Lower leg skin (tissue), 3 donors: ENCODE data around the gene MUC4.

ENCODE experiments used
- POLR2A ChIP-seq, 2 donors: fragments of 450-650 bp; IDR thresholded peaks; one replicate each; pipeline ENCODE4 v1.6.1; 2016 to 2017; ENCODE audit warnings: antibody characterized with exemption in 2 of 2, mild to moderate bottlenecking in 1 of 2, moderate library complexity in 1 of 2
- TF ChIP-seq, protein P1 (sequence below), 3 donors: fragments of 450-650 bp; IDR thresholded peaks; one replicate each; pipeline ENCODE4 v1.5.1; 2016; ENCODE audit warnings: antibody characterized with exemption in 3 of 3, mild to moderate bottlenecking in 3 of 3, moderate library complexity in 2 of 3

GRCh38 chr3:195714380-195715011 is 97.2 kb downstream of the MUC4 start:
- TF ChIP-seq, protein P1, sequence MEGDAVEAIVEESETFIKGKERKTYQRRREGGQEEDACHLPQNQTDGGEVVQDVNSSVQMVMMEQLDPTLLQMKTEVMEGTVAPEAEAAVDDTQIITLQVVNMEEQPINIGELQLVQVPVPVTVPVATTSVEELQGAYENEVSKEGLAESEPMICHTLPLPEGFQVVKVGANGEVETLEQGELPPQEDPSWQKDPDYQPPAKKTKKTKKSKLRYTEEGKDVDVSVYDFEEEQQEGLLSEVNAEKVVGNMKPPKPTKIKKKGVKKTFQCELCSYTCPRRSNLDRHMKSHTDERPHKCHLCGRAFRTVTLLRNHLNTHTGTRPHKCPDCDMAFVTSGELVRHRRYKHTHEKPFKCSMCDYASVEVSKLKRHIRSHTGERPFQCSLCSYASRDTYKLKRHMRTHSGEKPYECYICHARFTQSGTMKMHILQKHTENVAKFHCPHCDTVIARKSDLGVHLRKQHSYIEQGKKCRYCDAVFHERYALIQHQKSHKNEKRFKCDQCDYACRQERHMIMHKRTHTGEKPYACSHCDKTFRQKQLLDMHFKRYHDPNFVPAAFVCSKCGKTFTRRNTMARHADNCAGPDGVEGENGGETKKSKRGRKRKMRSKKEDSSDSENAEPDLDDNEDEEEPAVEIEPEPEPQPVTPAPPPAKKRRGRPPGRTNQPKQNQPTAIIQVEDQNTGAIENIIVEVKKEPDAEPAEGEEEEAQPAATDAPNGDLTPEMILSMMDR (IDR thresholded peaks at IDR 0.05) = no peak
- TF ChIP-seq POLR2A (IDR thresholded peaks at IDR 0.05) = no peak
